OCI-LY7 (cell line): ENCODE data around the gene GNAQ. TPM values are rescaled to one million over a fixed set of nuclear protein-coding genes. Genes with fewer than 3 reads are reported as not detected.

ENCODE experiments used
- BruUV-seq: library from RNA; stranded (reverse); fragments of 400-500 nt; replicated peaks from 2 replicates; lab custom pipeline; 2021; lab: Mats Ljungman, UMichigan
- CTCF ChIA-PET: fragments of 300-600 bp; sonication (Branson Sonifier 250); formaldehyde crosslinking; loops from one replicate; lab custom pipeline; 2022; ENCODE audit warnings: antibody characterized with exemption; ENCODE audit not compliant: unreplicated experiment; lab: Charles Lee
- POLR2A ChIA-PET: fragments of 300-600 bp; sonication (Branson Sonifier 250); formaldehyde crosslinking; loops from one replicate; lab custom pipeline; 2022; ENCODE audit warnings: antibody characterized with exemption; lab: Charles Lee
- DNase-seq: peaks from one replicate; pipeline ENCODE4 v3.0.0-alpha.2; 2015; ENCODE audit warnings: low spot score
- H2AFZ ChIP-seq: fragments of 200-600 bp; sonication (generic), shearing (Covaris generic); 2 replicates; pipeline ENCODE4 v1.6.1; 2014; ENCODE audit warnings: mild to moderate bottlenecking, antibody characterized with exemption, low read length, moderate library complexity
- H3K27ac ChIP-seq: fragments of 200-600 bp; sonication (generic); 2 replicates; pipeline ENCODE4 v1.5.1; 2014; ENCODE audit warnings: mixed run types, low read depth, mild to moderate bottlenecking, moderate library complexity, low read length, inconsistent platforms; ENCODE audit not compliant: poor library complexity, severe bottlenecking
- H3K36me3 ChIP-seq: fragments of 200-600 bp; sonication (generic); 2 replicates; pipeline ENCODE4 v1.6.1; 2014; ENCODE audit warnings: mild to moderate bottlenecking, antibody characterized with exemption, low read length, moderate library complexity, mixed read lengths; ENCODE audit not compliant: insufficient read depth
- H3K4me1 ChIP-seq: fragments of 200-600 bp; sonication (generic); 2 replicates; pipeline ENCODE4 v1.5.1; 2014; ENCODE audit warnings: mild to moderate bottlenecking, low read length; ENCODE audit not compliant: insufficient read depth, poor library complexity, severe bottlenecking
- H3K4me2 ChIP-seq: fragments of 200-600 bp; sonication (generic); 2 replicates; pipeline ENCODE4 v1.6.1; 2014; ENCODE audit warnings: mild to moderate bottlenecking, low read length
- H3K4me3 ChIP-seq: fragments of 200-600 bp; sonication (generic); 2 replicates; pipeline ENCODE4 v1.5.1; 2014; ENCODE audit warnings: mild to moderate bottlenecking, low read depth, low read length; ENCODE audit not compliant: poor library complexity, severe bottlenecking
- H3K79me2 ChIP-seq: fragments of 200-600 bp; sonication (generic); 2 replicates; pipeline ENCODE4 v1.6.1; 2016; ENCODE audit warnings: low read depth, mild to moderate bottlenecking, low read length, moderate library complexity, mixed read lengths; ENCODE audit not compliant: insufficient read depth
- H3K9me2 ChIP-seq: fragments of 200-600 bp; sonication (generic); 2 replicates; pipeline ENCODE4 v1.6.1; 2016; ENCODE audit warnings: mild to moderate bottlenecking, low read length, mixed read lengths; ENCODE audit not compliant: insufficient read depth
- H3K9me3 ChIP-seq: fragments of 200-600 bp; sonication (generic); 2 replicates; pipeline ENCODE4 v1.6.1; 2014; ENCODE audit warnings: mild to moderate bottlenecking, mixed run types, low read length, mixed read lengths
- H4K20me1 ChIP-seq: fragments of 200-600 bp; sonication (generic); 2 replicates; pipeline ENCODE4 v1.6.1; 2014; ENCODE audit warnings: mild to moderate bottlenecking, antibody characterized with exemption, low read length, moderate library complexity, mixed read lengths; ENCODE audit not compliant: insufficient read depth
- EZH2phosphoT487 ChIP-seq: fragments of 200-600 bp; sonication (generic); IDR thresholded peaks from 2 replicates; pipeline ENCODE4 v1.6.1; 2018; ENCODE audit warnings: low read depth, borderline replicate concordance, mild to moderate bottlenecking, mixed run types, antibody characterized with exemption, low read length, moderate library complexity, mixed read lengths
- intact Hi-C: fragments of 100-400 bp; cut with micrococcal nuclease; formaldehyde crosslinking; loops from one replicate; pipeline ENCODE4 v1.10.0; 2022; ENCODE audit not compliant: unreplicated experiment
- total RNA-seq, 2 experiments: library from RNA; depleted of rRNA in 1 of 2; stranded (reverse); fragments of >200 nt in 1 of 2; shearing (Covaris generic) in 1 of 2; gene quantifications; 2 replicates each; pipeline ENCODE4 v1.2.3, GENCODE V29; 2014 to 2022
- TF ChIP-seq, protein P1 (sequence below): fragments of 200-600 bp; sonication (generic); conservative IDR thresholded peaks from 2 replicates; pipeline ENCODE4 v1.5.1; 2014; ENCODE audit warnings: mild to moderate bottlenecking, antibody characterized with exemption, low read length, moderate library complexity, mixed read lengths

The GNAQ gene
- total RNA-seq, 2 experiments from 2014 or later: not detected

GRCh38 chr9:78038620-78039300, 7.1 kb upstream of the GNAQ start:
- H3K9me3 ChIP-seq: no peaks in the 10 kb centered on the region
- no peak for DNase-seq
- intact Hi-C loops: no loop called here
- no peaks in the 10 kb centered on the region for H4K20me1 ChIP-seq
- H3K4me3 ChIP-seq: no peak overlapping the region
- H3K4me2 ChIP-seq: no peak overlapping the region
- no peaks in the 10 kb centered on the region for H3K36me3 ChIP-seq
- no TSS peak for BruUV-seq
- no peaks in the 10 kb centered on the region for H3K4me1 ChIP-seq
- no peak overlapping the region for H3K27ac ChIP-seq
- ChIA-PET POLR2A (no interaction called here), CTCF (no interaction called here)
- H3K9me2 ChIP-seq: no peaks in the 10 kb centered on the region
- no peak for TF ChIP-seq EZH2phosphoT487
- TF ChIP-seq, protein P1, sequence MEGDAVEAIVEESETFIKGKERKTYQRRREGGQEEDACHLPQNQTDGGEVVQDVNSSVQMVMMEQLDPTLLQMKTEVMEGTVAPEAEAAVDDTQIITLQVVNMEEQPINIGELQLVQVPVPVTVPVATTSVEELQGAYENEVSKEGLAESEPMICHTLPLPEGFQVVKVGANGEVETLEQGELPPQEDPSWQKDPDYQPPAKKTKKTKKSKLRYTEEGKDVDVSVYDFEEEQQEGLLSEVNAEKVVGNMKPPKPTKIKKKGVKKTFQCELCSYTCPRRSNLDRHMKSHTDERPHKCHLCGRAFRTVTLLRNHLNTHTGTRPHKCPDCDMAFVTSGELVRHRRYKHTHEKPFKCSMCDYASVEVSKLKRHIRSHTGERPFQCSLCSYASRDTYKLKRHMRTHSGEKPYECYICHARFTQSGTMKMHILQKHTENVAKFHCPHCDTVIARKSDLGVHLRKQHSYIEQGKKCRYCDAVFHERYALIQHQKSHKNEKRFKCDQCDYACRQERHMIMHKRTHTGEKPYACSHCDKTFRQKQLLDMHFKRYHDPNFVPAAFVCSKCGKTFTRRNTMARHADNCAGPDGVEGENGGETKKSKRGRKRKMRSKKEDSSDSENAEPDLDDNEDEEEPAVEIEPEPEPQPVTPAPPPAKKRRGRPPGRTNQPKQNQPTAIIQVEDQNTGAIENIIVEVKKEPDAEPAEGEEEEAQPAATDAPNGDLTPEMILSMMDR: no peak
- no peak overlapping the region for H2AFZ ChIP-seq
- H3K79me2 ChIP-seq: no peaks in the 10 kb centered on the region

DNA sequence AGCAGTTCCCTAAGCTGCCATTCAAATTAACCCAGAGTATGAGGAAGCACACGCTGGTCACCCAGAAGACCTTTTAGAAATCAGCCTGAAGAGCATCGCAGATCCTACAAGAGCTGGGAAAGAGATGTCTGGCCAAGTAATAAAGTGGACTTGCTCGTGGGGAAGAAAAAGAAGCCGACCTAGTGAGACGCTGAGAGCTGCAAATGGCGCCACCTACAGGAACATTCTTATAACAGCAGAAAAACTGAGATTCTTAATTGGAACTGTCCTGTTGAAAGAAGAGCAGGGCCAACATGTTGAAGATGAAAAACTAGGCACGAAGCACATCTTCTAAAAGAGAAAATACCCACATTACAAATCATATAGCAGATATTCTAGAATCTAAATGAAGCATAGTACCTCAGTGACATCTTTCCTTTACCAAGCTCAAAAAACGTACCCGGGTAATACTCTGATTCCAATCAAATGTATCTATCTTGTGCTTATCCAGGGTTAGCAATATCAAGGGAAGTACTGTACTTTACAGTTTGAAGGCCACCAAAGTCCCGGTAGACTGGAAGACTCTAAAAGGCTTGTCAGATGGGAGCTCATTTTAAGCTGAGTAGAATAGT, 3.9 kb upstream of the GNAQ start:
- Histone ChIP-seq H3K9me2 (no peaks in the 10 kb centered on the region), H3K79me2 (no peaks in the 10 kb centered on the region), H4K20me1 (no peaks in the 10 kb centered on the region), H3K27ac (no peak overlapping the region), H3K36me3 (no peaks in the 10 kb centered on the region), H2AFZ (peak overlapping the region; percentile 51; the same call in 1 of the 2 replicates), H3K4me1 (no peaks in the 10 kb centered on the region), H3K9me3 (no peaks in the 10 kb centered on the region), H3K4me3 (no peak overlapping the region), H3K4me2 (0 out of 2 replicates have a peak overlapping the region, but pooled peaks have one; percentile 5)
- peak; percentile 53 for DNase-seq
- ChIA-PET CTCF (no interaction called here), POLR2A (interaction anchor here (1.5 to 1.6 kb wide), 2 partner anchors 8 to 18 kb away, joined by 3 to 5 read pairs; no protein-coding TSS in a partner anchor)
- no TSS peak for BruUV-seq
- TF ChIP-seq, protein P1: peak; percentile 88
- TF ChIP-seq EZH2phosphoT487: no peak
- intact Hi-C loops: no loop called here

GRCh38 chr9:78033870-78034269, 2.3 kb upstream of the GNAQ start:
- TF ChIP-seq, protein P1: no peak
- TF ChIP-seq EZH2phosphoT487: no peak
- Histone ChIP-seq H4K20me1 (no peaks in the 10 kb centered on the region), H3K9me3 (no peaks in the 10 kb centered on the region), H3K79me2 (no peaks in the 10 kb centered on the region), H3K4me1 (no peaks in the 10 kb centered on the region), H3K4me2 (no peak overlapping the region), H3K27ac (no peak overlapping the region), H3K36me3 (no peaks in the 10 kb centered on the region), H3K9me2 (no peaks in the 10 kb centered on the region), H3K4me3 (no peak overlapping the region), H2AFZ (no peak overlapping the region)
- no peak for DNase-seq
- BruUV-seq: no TSS peak
- ChIA-PET POLR2A (interaction anchor here (0.7 kb wide), 1 partner anchor 192 kb away, joined by 3 read pairs; no protein-coding TSS in a partner anchor), CTCF (no interaction called here)
- intact Hi-C loops: no loop called here
